Fibroblast of lung (primary cell): ENCODE data around the gene FARP1.

Experiments used
- EZH2 ChIP-seq: IDR thresholded peaks from 2 replicates; pipeline ENCODE4 v1.5.1; 2012; ENCODE audit warnings: low read length, control low read depth, mild to moderate bottlenecking; ENCODE audit errors: missing control alignments
- TF ChIP-seq, protein P1 (sequence below), 2 donors: IDR thresholded peaks in 1 of 2; conservative IDR thresholded peaks in 1 of 2; 1 replicate in 1 of 2; 2 replicates in 1 of 2; pipeline ENCODE4 v1.5.1; 2011 to 2012; ENCODE audit warnings: low read length in 2 of 2, control low read depth in 1 of 2, inconsistent platforms in 1 of 2, low read depth in 1 of 2, mild to moderate bottlenecking in 1 of 2

DNA sequence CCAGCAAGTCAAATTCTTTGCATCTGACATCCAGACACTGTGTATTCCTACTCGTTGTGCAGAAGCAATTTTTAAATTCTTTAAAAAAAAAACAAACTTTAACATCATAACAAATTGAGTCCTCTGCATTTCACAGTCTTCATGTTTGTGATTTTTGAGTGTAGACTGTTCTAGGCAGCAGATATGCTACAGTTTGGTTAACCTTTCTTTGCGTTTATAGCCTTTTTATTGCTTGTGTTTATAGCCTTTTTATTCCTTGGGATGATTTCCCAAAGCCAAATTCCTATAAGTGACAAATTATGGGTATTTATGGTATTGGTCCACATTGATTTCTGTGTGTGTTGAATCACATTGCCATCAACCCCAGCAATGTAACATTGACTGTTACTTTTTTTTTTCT, 49.1 kb downstream of the FARP1 start:
- TF ChIP-seq, protein P1, sequence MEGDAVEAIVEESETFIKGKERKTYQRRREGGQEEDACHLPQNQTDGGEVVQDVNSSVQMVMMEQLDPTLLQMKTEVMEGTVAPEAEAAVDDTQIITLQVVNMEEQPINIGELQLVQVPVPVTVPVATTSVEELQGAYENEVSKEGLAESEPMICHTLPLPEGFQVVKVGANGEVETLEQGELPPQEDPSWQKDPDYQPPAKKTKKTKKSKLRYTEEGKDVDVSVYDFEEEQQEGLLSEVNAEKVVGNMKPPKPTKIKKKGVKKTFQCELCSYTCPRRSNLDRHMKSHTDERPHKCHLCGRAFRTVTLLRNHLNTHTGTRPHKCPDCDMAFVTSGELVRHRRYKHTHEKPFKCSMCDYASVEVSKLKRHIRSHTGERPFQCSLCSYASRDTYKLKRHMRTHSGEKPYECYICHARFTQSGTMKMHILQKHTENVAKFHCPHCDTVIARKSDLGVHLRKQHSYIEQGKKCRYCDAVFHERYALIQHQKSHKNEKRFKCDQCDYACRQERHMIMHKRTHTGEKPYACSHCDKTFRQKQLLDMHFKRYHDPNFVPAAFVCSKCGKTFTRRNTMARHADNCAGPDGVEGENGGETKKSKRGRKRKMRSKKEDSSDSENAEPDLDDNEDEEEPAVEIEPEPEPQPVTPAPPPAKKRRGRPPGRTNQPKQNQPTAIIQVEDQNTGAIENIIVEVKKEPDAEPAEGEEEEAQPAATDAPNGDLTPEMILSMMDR (conservative IDR thresholded peaks at IDR 0.05 in 1 of 2, IDR thresholded peaks at IDR 0.05 in 1 of 2; ENCODE audit: low read depth in 1 of 2, low read length in 2 of 2), result no peak
- no peak for TF ChIP-seq EZH2
